IMR-90 (cell line): Measurements from ENCODE around the gene HDAC5.

Experiments used
- BHLHE40 ChIP-seq: fragments of 150-350 bp; IDR thresholded peaks from 2 replicates; pipeline ENCODE4 v1.6.1; 2016; ENCODE audit warnings: mild to moderate bottlenecking, low read depth, low read length
- CEBPB ChIP-seq: IDR thresholded peaks from 2 replicates; pipeline ENCODE4 v1.6.1; 2012; ENCODE audit warnings: low read depth, low read length, improper control_type of control experiment
- CTCF ChIP-seq: conservative IDR thresholded peaks from 2 replicates; pipeline ENCODE4 v1.5.1; 2012; ENCODE audit warnings: mild to moderate bottlenecking, low read depth, low read length, improper control_type of control experiment
- ELK1 ChIP-seq: fragments of 150-350 bp; IDR thresholded peaks from 2 replicates; pipeline ENCODE4 v1.6.1; 2016; ENCODE audit warnings: low read depth, mild to moderate bottlenecking, low read length, moderate library complexity, borderline replicate concordance
- MAFK ChIP-seq: IDR thresholded peaks from 2 replicates; pipeline ENCODE4 v1.6.1; 2012; ENCODE audit warnings: low read depth, low read length, improper control_type of control experiment
- MXI1 ChIP-seq: IDR thresholded peaks from 2 replicates; pipeline ENCODE4 v1.6.1; 2012; ENCODE audit warnings: low read depth, mild to moderate bottlenecking, low read length, moderate library complexity, borderline replicate concordance
- POLR2A ChIP-seq: IDR thresholded peaks from 2 replicates; pipeline ENCODE4 v1.6.1; 2012; ENCODE audit warnings: mild to moderate bottlenecking, low read depth, low read length
- RAD21 ChIP-seq: IDR thresholded peaks from 2 replicates; pipeline ENCODE4 v1.6.1; 2012; ENCODE audit warnings: low read length, improper control_type of control experiment
- RFX5 ChIP-seq: IDR thresholded peaks from 2 replicates; pipeline ENCODE4 v1.8.0; 2012; ENCODE audit warnings: low read depth, mild to moderate bottlenecking, low read length, moderate library complexity
- SMC3 ChIP-seq: fragments of 150-350 bp; IDR thresholded peaks from 2 replicates; pipeline ENCODE4 v1.6.1; 2016; ENCODE audit warnings: low read depth, mild to moderate bottlenecking, antibody characterized with exemption, low read length, moderate library complexity
- USF2 ChIP-seq: fragments of 150-350 bp; IDR thresholded peaks from 2 replicates; pipeline ENCODE4 v1.6.1; 2017; ENCODE audit warnings: mild to moderate bottlenecking, antibody characterized with exemption, low read length, low read depth

GRCh38 chr17:44171931-44172455, 48.6 kb upstream of the HDAC5 start:
- TF ChIP-seq POLR2A (no peak), USF2 (no peak), RAD21 (no peak), ELK1 (no peak), SMC3 (no peak), CTCF (no peak), RFX5 (no peak), MAFK (no peak), MXI1 (no peak), BHLHE40 (no peak), CEBPB (no peak)
